ENCODE results near the gene B4GALT5.
"Not testable (repeated sequence)": the region's sequence is repeated elsewhere in the genome, so short reads cannot be mapped to it uniquely, and the experiment has no call there.

B4GALT5 gene

DNA sequence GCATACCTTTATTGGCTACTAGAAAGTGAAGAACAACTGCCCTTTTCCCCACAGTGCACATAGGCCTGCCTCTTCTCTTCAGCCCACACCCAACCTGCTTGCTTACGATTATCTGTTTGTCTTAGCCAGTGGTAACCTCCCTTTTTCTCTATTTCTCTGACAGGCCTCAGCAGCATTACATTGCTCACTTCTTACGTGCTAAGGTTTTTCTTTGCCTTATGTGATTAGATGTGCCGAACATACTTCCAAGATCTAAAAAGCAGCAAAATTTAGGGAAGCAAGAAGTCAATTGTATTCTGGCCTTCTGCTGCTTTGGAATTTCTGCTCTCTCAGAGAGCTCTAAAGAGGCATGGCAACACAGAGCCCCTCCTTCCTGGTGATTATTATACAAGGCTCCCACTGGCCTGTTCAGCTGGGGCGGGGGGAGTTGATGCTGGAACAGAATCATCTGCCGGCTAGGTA, 7.0 kb downstream of the B4GALT5 start:
- ATAC-seq (ENCODE audit: low read depth) (peak; percentile 49), DNase-seq (ENCODE audit: low spot score) (peak; percentile 55)
- Histone ChIP-seq H3K9me3 (ENCODE audit: severe bottlenecking) (no peaks in the 10 kb centered on the region), H3K27ac (ENCODE audit: poor library complexity, severe bottlenecking) (no peak overlapping the region), H3K36me3 (ENCODE audit: low read depth) (peaks cover 30% of the 10 kb centered on the region), H3K27me3 (ENCODE audit: insufficient read depth, poor library complexity, severe bottlenecking) (no peaks in the 10 kb centered on the region), H3K4me3 (ENCODE audit: severe bottlenecking) (no peak overlapping the region), H3K4me1 (ENCODE audit: insufficient read depth, poor library complexity, severe bottlenecking) (peaks cover 13% of the 10 kb centered on the region)
- TF ChIP-seq, protein P1, sequence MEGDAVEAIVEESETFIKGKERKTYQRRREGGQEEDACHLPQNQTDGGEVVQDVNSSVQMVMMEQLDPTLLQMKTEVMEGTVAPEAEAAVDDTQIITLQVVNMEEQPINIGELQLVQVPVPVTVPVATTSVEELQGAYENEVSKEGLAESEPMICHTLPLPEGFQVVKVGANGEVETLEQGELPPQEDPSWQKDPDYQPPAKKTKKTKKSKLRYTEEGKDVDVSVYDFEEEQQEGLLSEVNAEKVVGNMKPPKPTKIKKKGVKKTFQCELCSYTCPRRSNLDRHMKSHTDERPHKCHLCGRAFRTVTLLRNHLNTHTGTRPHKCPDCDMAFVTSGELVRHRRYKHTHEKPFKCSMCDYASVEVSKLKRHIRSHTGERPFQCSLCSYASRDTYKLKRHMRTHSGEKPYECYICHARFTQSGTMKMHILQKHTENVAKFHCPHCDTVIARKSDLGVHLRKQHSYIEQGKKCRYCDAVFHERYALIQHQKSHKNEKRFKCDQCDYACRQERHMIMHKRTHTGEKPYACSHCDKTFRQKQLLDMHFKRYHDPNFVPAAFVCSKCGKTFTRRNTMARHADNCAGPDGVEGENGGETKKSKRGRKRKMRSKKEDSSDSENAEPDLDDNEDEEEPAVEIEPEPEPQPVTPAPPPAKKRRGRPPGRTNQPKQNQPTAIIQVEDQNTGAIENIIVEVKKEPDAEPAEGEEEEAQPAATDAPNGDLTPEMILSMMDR (IDR thresholded peaks at IDR 0.05; ENCODE audit: poor library complexity, severe bottlenecking): no peak

DNA sequence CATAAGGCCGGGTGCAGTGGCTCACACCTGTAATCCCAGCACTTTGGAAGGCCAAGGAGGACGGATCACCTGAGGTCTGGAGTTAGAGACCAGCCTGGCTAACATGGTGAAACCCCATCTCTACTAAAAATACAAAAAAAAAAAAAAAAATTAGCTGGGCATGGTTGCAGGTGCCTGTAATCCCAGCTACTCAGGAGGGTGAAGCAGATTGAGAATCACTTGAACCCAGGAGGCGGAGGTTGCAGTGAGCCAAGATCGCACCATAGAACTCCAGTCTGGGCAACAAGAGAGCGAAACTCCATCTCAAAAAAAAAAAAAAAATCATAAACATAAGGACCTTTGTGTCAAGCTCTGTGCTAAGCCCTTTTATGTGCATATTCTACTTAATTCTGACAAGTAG, 7.8 kb downstream of the B4GALT5 start:
- DNase-seq (ENCODE audit: low spot score); H3K27ac ChIP-seq (ENCODE audit: poor library complexity, severe bottlenecking); H3K4me3 ChIP-seq (ENCODE audit: severe bottlenecking); H3K9me3 ChIP-seq (ENCODE audit: severe bottlenecking); H3K27me3 ChIP-seq (ENCODE audit: insufficient read depth, poor library complexity, severe bottlenecking); ATAC-seq (ENCODE audit: low read depth): not testable (repeated sequence)
- peaks cover 16% of the 10 kb centered on the region for H3K4me1 ChIP-seq (ENCODE audit: insufficient read depth, poor library complexity, severe bottlenecking)
- H3K36me3 ChIP-seq (ENCODE audit: low read depth): peaks cover 32% of the 10 kb centered on the region

DNA sequence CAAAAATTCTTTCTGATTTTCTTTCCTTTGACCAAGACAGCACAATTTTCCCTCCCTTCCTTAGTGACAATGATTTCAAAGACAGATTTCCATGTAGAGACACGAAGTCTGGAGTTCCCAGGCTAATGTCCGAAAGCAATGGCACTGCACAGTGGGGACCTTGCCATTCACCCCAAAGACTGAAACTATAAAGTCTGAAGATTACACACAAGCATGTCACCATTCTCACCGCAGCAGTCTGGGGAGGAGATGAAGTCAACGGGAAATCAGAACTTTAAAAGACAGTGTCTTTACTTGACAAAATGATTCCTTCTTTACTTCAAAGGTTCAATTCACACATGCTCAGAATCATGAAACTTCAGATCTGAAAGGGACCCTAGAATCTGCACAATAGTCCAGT, 8.3 kb downstream of the B4GALT5 start:
- peaks cover 28% of the 10 kb centered on the region for H3K36me3 ChIP-seq (ENCODE audit: low read depth)
- H3K4me1 ChIP-seq (ENCODE audit: insufficient read depth, poor library complexity, severe bottlenecking): peaks cover 21% of the 10 kb centered on the region
- ATAC-seq (ENCODE audit: low read depth): no peak
- no peak overlapping the region for H3K4me3 ChIP-seq (ENCODE audit: severe bottlenecking)
- H3K27ac ChIP-seq (ENCODE audit: poor library complexity, severe bottlenecking): no peak overlapping the region
- no peaks in the 10 kb centered on the region for H3K9me3 ChIP-seq (ENCODE audit: severe bottlenecking)
- TF ChIP-seq, protein P1 (IDR thresholded peaks at IDR 0.05; ENCODE audit: poor library complexity, severe bottlenecking): no peak
- H3K27me3 ChIP-seq (ENCODE audit: insufficient read depth, poor library complexity, severe bottlenecking): no peaks in the 10 kb centered on the region
- DNase-seq (ENCODE audit: low spot score): no peak

DNA sequence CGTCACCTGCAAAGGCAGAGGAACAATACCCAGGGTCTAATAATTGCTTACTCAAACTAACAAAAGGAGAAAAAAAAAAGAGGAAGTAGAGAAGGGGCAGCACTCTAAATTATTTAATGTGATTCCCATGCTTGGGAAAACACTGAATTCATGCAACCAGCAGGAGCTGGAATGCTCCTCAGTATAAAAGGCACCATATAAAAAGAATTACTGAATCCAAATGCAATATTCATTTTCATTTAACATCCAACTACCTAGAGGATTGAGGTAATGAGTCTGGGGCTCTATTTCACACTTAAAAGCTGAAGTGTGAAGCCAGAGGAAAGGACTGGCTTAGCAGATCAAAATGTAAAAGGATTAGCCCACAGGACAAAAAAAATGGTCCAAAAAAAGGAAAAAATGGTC, 8.7 kb downstream of the B4GALT5 start:
- Histone ChIP-seq H3K9me3 (ENCODE audit: severe bottlenecking) (no peaks in the 10 kb centered on the region), H3K27me3 (ENCODE audit: insufficient read depth, poor library complexity, severe bottlenecking) (no peaks in the 10 kb centered on the region), H3K4me3 (ENCODE audit: severe bottlenecking) (no peak overlapping the region), H3K36me3 (ENCODE audit: low read depth) (peaks cover 30% of the 10 kb centered on the region), H3K4me1 (ENCODE audit: insufficient read depth, poor library complexity, severe bottlenecking) (peaks cover 25% of the 10 kb centered on the region), H3K27ac (ENCODE audit: poor library complexity, severe bottlenecking) (no peak overlapping the region)
- DNase-seq (ENCODE audit: low spot score) (no peak), ATAC-seq (ENCODE audit: low read depth) (no peak)
- TF ChIP-seq, protein P1 (IDR thresholded peaks at IDR 0.05; ENCODE audit: poor library complexity, severe bottlenecking): no peak

DNA sequence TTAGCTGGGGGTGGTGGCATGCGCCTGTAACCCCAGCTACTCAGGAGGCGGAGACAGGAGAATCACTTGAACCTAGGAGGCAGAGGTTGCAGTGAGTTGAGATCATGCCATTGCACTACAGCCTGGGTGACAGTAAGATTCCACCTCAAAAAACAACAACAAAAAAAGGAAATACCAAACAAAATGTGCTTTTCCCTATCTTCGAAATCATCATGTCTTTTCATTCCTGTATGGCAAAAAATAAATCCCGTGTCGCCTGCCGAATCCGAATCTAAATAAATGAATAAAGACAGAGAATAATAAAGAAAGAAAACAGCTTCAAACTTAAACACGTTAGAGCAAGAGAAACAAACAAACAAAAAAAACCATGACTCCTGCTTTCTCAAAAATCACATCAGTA, 11.8 kb downstream of the B4GALT5 start:
- peaks cover 51% of the 10 kb centered on the region for H3K4me1 ChIP-seq (ENCODE audit: insufficient read depth, poor library complexity, severe bottlenecking)
- H3K9me3 ChIP-seq (ENCODE audit: severe bottlenecking): no peaks in the 10 kb centered on the region
- peaks cover 18% of the 10 kb centered on the region for H3K36me3 ChIP-seq (ENCODE audit: low read depth)
- DNase-seq (ENCODE audit: low spot score) (no peak), ATAC-seq (ENCODE audit: low read depth) (no peak)
- H3K27ac ChIP-seq (ENCODE audit: poor library complexity, severe bottlenecking): peak overlapping the region; percentile 75
- TF ChIP-seq, protein P1 (IDR thresholded peaks at IDR 0.05; ENCODE audit: poor library complexity, severe bottlenecking): no peak
- H3K4me3 ChIP-seq (ENCODE audit: severe bottlenecking): no peak overlapping the region
- no peaks in the 10 kb centered on the region for H3K27me3 ChIP-seq (ENCODE audit: insufficient read depth, poor library complexity, severe bottlenecking)
